GM12878 (cell line): ENCODE measurements around the gene OTUB1. TPM values are rescaled to one million over a fixed set of nuclear protein-coding genes. Genes with fewer than 3 reads are reported as not detected.
A peak's percentile ranks its signal among the peaks of the same experiment; 100 is the strongest.

ENCODE experiments used
- BCL11A ChIP-seq: IDR thresholded peaks from 2 replicates; pipeline ENCODE4 v1.6.1; 2011; ENCODE audit warnings: low read depth, low read length
- CBX3 ChIP-seq: fragments of 200-600 bp; sonication (generic); IDR thresholded peaks from 2 replicates; pipeline ENCODE4 v1.6.1; 2016; ENCODE audit warnings: low read depth, borderline replicate concordance
- EED ChIP-seq: sonication (generic); IDR thresholded peaks from 2 replicates; pipeline ENCODE4 v1.6.1; 2016; ENCODE audit warnings: antibody characterized with exemption, low read depth
- EGR1 ChIP-seq, 2 experiments: IDR thresholded peaks; 1 replicate in 1 of 2; 2 replicates in 1 of 2; pipeline ENCODE4 v1.6.1; 2011 to 2012; ENCODE audit warnings: low read depth in 2 of 2, low read length in 2 of 2, borderline replicate concordance in 1 of 2, mild to moderate bottlenecking in 1 of 2, moderate library complexity in 1 of 2
- HDAC6 ChIP-seq: fragments of 200-600 bp; sonication (generic); IDR thresholded peaks from one replicate; pipeline ENCODE4 v1.8.0; 2017; ENCODE audit warnings: antibody characterized with exemption; ENCODE audit not compliant: unreplicated experiment
- IKZF2 ChIP-seq, 2 experiments: fragments of 450-650 bp; IDR thresholded peaks; 2 replicates each; pipeline ENCODE4 v1.6.1; 2017; ENCODE audit warnings: mild to moderate bottlenecking in 2 of 2, moderate library complexity in 2 of 2
- KLF5 ChIP-seq: fragments of 450-650 bp; IDR thresholded peaks from 2 replicates; pipeline ENCODE4 v1.6.1; 2014; ENCODE audit warnings: mild to moderate bottlenecking; ENCODE audit not compliant: partially characterized antibody
- MXI1 ChIP-seq: fragments of 150-350 bp; IDR thresholded peaks from 2 replicates; pipeline ENCODE4 v1.6.1; 2011; ENCODE audit warnings: low read depth, mild to moderate bottlenecking, inconsistent platforms, low read length, improper control_type of control experiment
- SIX5 ChIP-seq: IDR thresholded peaks from 2 replicates; pipeline ENCODE4 v1.6.1; 2011; ENCODE audit warnings: mild to moderate bottlenecking, low read depth, low read length, moderate library complexity; ENCODE audit not compliant: severe bottlenecking
- SP1 ChIP-seq: IDR thresholded peaks from one replicate; pipeline ENCODE4 v1.6.1; 2011; ENCODE audit warnings: low read depth, low read length
- TCF3 ChIP-seq: IDR thresholded peaks from 2 replicates; pipeline ENCODE4 v1.6.1; 2012; ENCODE audit warnings: low read depth, mild to moderate bottlenecking, low read length, borderline replicate concordance; ENCODE audit not compliant: insufficient read depth
- ZNF207 ChIP-seq: fragments of 450-650 bp; IDR thresholded peaks from 2 replicates; pipeline ENCODE4 v1.6.1; 2014; ENCODE audit warnings: antibody characterized with exemption, mild to moderate bottlenecking, borderline replicate concordance
- polyA plus RNA-seq, 11 experiments: library from polyadenylated mRNA; depleted of rRNA in 4 of 11; unstranded in 6 of 11; stranded (reverse) in 5 of 11; fragments of >200 nt; fragmentation: Nextera tagmentation in 4 of 11; fragmentation: Illumina TruSeq in 1 of 11; extraction: Ambion mirVana in 4 of 11; extraction: Trizol in 1 of 11; gene quantifications; 1 replicate in 1 of 11; 2 replicates in 10 of 11; pipeline versions ENCODE4 v1.2.1 to v1.2.3, GENCODE V29; 2011 to 2016; ENCODE audit warnings: inconsistent platforms in 2 of 11, missing spikeins in 2 of 11, low read depth in 1 of 11
- total RNA-seq, 4 experiments: library from RNA; depleted of rRNA in 3 of 4; stranded (reverse); fragments of >200 nt in 3 of 4; fragmentation: Illumina TruSeq in 1 of 4; extraction: Trizol in 1 of 4; gene quantifications; 2 replicates each; pipeline versions ENCODE4 v1.2.1 to v1.2.3, GENCODE V29; 2013 to 2021
- TF ChIP-seq, protein P1 (sequence below): IDR thresholded peaks from 2 replicates; pipeline ENCODE4 v1.6.1; 2012; ENCODE audit warnings: improper control_type of control experiment, low read depth, low read length; ENCODE audit not compliant: insufficient replicate concordance
- TF ChIP-seq, protein P2 (sequence below): IDR thresholded peaks from 2 replicates; pipeline ENCODE4 v1.6.1; 2012; ENCODE audit warnings: mild to moderate bottlenecking, low read depth, low read length
- TF ChIP-seq, protein P3 (sequence below): fragments of 450-650 bp; IDR thresholded peaks from 2 replicates; pipeline ENCODE4 v1.6.1; 2014; ENCODE audit warnings: mild to moderate bottlenecking
- TF ChIP-seq, protein P4 (sequence below): IDR thresholded peaks from 2 replicates; pipeline ENCODE4 v1.6.1; 2011; ENCODE audit warnings: borderline replicate concordance, low read depth, mild to moderate bottlenecking, moderate library complexity, low read length; ENCODE audit not compliant: insufficient read depth, poor library complexity, severe bottlenecking

Gene OTUB1
- total and polyA plus RNA-seq, 10 of the 15 experiments (the other 5 are each of a cell fraction or from before 2014, with no cell fraction given) = 49.6 to 225 (median 131) TPM

DNA sequence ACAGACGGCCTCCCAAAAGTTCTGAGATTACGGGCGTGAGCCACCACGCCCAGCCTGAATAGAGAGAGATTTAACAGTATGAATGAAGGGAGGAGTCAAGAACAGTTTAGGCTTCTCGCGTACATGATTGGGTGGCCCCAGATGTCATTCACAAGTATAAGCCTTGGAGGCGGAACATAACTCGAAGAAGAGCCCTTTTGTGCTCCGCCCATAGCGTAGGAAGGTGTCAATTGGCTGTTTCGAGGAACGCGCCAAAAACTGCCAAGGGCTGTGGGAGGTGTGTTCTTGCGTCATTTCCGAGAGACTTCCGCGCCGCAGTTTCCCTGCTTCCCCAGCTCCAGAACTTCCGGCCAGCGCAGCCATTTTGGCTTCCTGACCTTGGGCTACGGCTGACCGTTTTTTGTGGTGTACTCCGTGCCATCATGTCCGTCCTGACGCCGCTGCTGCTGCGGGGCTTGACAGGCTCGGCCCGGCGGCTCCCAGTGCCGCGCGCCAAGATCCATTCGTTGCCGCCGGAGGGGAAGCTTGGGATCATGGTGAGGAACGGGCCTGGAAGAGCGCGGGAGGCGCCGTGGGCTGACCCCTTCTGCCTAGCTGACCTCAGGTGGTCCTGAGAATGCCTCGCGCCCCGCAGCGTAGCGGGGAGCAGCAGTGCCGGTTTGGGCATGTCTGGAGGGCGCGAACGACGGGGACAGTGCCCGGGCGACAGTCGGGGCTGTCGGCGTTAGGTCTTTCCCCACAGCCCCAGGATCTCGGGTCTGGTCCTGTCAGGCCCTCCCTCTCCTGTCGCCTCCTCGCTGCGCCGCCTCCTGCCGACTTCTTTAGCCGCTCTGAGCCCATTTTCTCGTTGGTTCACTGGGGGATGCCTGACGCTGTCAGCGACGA is 11.7 kb upstream of the OTUB1 start, which contains the start of gene COX8A (continued):
- TF ChIP-seq, protein P1, sequence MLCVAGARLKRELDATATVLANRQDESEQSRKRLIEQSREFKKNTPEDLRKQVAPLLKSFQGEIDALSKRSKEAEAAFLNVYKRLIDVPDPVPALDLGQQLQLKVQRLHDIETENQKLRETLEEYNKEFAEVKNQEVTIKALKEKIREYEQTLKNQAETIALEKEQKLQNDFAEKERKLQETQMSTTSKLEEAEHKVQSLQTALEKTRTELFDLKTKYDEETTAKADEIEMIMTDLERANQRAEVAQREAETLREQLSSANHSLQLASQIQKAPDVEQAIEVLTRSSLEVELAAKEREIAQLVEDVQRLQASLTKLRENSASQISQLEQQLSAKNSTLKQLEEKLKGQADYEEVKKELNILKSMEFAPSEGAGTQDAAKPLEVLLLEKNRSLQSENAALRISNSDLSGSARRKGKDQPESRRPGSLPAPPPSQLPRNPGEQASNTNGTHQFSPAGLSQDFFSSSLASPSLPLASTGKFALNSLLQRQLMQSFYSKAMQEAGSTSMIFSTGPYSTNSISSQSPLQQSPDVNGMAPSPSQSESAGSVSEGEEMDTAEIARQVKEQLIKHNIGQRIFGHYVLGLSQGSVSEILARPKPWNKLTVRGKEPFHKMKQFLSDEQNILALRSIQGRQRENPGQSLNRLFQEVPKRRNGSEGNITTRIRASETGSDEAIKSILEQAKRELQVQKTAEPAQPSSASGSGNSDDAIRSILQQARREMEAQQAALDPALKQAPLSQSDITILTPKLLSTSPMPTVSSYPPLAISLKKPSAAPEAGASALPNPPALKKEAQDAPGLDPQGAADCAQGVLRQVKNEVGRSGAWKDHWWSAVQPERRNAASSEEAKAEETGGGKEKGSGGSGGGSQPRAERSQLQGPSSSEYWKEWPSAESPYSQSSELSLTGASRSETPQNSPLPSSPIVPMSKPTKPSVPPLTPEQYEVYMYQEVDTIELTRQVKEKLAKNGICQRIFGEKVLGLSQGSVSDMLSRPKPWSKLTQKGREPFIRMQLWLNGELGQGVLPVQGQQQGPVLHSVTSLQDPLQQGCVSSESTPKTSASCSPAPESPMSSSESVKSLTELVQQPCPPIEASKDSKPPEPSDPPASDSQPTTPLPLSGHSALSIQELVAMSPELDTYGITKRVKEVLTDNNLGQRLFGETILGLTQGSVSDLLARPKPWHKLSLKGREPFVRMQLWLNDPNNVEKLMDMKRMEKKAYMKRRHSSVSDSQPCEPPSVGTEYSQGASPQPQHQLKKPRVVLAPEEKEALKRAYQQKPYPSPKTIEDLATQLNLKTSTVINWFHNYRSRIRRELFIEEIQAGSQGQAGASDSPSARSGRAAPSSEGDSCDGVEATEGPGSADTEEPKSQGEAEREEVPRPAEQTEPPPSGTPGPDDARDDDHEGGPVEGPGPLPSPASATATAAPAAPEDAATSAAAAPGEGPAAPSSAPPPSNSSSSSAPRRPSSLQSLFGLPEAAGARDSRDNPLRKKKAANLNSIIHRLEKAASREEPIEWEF = no peak
- TF ChIP-seq, protein P2, sequence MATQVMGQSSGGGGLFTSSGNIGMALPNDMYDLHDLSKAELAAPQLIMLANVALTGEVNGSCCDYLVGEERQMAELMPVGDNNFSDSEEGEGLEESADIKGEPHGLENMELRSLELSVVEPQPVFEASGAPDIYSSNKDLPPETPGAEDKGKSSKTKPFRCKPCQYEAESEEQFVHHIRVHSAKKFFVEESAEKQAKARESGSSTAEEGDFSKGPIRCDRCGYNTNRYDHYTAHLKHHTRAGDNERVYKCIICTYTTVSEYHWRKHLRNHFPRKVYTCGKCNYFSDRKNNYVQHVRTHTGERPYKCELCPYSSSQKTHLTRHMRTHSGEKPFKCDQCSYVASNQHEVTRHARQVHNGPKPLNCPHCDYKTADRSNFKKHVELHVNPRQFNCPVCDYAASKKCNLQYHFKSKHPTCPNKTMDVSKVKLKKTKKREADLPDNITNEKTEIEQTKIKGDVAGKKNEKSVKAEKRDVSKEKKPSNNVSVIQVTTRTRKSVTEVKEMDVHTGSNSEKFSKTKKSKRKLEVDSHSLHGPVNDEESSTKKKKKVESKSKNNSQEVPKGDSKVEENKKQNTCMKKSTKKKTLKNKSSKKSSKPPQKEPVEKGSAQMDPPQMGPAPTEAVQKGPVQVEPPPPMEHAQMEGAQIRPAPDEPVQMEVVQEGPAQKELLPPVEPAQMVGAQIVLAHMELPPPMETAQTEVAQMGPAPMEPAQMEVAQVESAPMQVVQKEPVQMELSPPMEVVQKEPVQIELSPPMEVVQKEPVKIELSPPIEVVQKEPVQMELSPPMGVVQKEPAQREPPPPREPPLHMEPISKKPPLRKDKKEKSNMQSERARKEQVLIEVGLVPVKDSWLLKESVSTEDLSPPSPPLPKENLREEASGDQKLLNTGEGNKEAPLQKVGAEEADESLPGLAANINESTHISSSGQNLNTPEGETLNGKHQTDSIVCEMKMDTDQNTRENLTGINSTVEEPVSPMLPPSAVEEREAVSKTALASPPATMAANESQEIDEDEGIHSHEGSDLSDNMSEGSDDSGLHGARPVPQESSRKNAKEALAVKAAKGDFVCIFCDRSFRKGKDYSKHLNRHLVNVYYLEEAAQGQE = no peak
- TF ChIP-seq ZNF207 (peak; percentile 68; the same call in 1 of the 2 replicates), IKZF2 (IDR thresholded peaks at IDR 0.05) (peak; percentile 95 to 96), HDAC6 (no peak), MXI1 (peak; percentile 79; the same call in 1 of the 2 replicates), KLF5 (peak; percentile 68), EGR1 (IDR thresholded peaks at IDR 0.05; ENCODE audit: borderline replicate concordance in 1 of 2, low read depth in 2 of 2, low read length in 2 of 2) (peak in 1 of 2 experiments; percentile 17; a peak in 1 of 3 replicates), CBX3 (no peak), SIX5 (peak; percentile 11), EED (peak; percentile 91), SP1 (peak; percentile 90), BCL11A (no peak), TCF3 (0 out of 2 replicates have a peak, but pooled peaks have one; percentile 18)
- TF ChIP-seq, protein P3, sequence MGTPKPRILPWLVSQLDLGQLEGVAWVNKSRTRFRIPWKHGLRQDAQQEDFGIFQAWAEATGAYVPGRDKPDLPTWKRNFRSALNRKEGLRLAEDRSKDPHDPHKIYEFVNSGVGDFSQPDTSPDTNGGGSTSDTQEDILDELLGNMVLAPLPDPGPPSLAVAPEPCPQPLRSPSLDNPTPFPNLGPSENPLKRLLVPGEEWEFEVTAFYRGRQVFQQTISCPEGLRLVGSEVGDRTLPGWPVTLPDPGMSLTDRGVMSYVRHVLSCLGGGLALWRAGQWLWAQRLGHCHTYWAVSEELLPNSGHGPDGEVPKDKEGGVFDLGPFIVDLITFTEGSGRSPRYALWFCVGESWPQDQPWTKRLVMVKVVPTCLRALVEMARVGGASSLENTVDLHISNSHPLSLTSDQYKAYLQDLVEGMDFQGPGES = 0 out of 2 replicates have a peak, but pooled peaks have one; percentile 28
- TF ChIP-seq, protein P4, sequence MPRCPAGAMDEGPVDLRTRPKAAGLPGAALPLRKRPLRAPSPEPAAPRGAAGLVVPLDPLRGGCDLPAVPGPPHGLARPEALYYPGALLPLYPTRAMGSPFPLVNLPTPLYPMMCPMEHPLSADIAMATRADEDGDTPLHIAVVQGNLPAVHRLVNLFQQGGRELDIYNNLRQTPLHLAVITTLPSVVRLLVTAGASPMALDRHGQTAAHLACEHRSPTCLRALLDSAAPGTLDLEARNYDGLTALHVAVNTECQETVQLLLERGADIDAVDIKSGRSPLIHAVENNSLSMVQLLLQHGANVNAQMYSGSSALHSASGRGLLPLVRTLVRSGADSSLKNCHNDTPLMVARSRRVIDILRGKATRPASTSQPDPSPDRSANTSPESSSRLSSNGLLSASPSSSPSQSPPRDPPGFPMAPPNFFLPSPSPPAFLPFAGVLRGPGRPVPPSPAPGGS = no peak
